HG02571 (cell line): Measurements from ENCODE around the gene MCU.
"Not testable (repeated sequence)": the region's sequence is repeated elsewhere in the genome, so short reads cannot be mapped to it uniquely, and the experiment has no call there.

Source experiments
- ATAC-seq: cut with Tn5 transposase; IDR thresholded peaks from one replicate; pipeline ENCODE4 v1.9.1; 2021; ENCODE audit warnings: mild to moderate bottlenecking, moderate library complexity; ENCODE audit not compliant: unreplicated experiment

Gene MCU

DNA sequence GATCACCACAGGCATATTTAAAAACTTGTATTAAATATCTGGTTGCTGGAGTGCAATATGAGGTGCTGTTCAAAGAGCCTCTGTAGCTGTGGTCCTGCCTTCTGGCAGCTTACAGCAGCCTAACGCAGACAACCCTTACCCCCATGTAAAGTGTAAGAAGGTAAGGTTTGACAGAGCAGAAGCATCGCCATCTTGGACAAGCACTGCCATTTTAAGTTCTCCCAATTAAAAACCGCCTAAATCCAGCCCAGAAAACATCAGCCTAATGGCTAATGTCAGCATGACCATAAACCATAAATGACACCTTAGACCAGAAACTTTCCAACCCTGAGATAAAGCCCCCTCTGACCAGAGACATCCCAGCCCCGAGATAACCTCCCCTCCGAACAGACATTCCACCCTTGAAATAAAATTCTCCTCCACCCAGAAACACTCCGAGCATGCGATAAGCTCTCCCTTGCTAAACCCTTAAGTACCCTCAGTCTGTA, 196.3 kb downstream of the MCU start:
- no peak for ATAC-seq

DNA sequence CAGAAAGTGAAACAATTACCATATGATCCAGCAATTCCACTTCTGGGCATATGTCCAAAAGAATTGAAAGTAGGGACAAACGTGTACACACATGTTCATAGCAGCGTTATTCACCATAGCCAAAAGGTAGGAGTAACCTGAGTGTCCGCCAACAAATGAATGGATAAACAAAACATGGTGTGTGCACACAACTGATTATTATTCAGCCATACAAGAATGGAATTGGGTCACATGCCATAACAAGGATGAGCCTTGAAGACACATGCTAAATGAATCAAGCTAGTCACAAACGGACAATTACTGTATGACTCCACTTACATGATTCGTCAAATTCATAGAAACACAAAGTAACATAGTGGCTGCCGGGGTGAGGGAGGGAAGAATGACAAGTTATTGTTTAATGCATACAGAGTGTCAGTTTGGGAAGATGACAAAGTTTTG, 197.5 kb downstream of the MCU start:
- no peak for ATAC-seq

DNA sequence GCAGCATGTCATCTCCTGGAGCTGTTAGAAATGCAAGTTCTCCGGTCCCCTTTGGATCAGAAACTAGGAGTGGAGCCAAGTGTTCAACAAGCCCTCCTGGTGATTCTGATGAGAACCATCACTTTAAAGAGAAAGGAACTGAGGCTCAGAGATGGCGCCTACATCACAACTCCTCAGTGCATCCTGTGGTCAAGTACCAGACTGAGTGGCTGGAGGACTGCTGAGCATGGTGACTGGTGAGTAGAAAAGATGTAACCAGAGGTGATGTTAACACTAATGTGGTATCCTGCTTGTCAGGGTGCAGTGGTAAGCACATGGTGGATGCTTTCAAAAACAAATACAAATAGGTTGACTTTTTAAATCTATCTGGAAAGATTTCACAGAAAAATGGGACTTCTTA, 198.1 kb downstream of the MCU start:
- no peak for ATAC-seq

DNA sequence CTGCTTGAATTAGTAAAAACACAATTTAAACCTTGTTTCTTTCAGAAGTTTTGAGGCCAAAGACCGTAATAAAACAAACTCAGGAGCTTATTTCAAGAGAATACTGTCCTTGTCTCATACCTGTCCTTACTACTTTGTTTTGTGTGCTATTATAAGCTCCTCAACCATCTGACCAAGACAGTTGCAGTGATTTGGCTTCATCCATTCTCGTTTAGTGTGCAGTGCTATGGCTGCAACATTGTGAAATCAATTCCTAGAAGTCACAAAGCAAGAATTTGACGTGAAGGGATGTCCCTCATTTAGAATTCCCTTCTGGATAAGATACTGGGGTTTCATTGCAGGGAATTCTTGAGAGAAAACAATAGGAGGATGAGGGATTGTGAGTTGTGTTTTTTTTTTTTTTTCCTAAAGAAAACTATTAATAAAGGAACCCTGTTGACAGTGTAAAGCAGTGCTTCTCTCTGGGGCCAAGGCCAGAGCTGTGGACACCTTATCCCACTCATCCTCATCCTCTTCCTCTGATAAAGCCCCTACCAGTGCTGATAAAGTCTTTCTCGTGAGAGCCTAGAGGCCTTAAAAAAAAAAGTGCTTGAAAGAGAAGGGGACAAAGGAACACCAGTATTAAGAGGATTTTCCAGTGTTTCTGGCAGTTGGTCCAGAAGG, 201.3 kb downstream of the MCU start, which contains the start of gene OIT3:
TSS of gene OIT3 (plus strand) at position 604 of the 663 bp plus-strand sequence. CDS start 60 bp downstream, outside the sequence.
- ATAC-seq, result no peak

DNA sequence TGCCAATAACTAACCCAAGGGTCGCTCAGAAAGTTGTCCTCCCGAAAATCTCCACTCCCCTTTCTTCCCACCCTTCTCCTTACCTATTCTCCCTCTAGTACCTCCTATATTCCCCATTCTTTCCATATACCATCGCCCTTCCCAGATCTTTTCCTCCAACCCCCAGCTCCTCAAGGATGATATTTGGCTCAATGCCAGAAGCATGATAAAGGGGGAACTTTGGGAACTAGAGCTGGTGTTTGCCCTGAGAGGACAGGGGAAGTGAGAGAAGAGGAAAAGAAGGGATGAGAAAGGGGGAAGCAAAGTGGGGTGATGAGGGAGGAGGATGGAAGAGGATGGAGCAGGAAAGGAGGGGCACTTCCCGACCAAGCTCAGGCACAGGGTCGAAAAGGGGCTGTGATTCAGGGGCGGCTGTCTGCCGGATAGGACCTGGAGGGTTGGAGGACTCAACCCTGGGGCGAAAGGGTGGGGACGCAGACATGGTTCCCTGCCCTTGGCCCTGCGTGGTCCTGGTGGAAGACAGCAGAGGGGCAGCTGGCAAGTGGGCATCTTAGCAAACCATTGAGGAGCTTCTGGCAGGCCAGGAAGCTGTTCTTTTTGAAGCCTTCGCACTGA, 203.4 kb downstream of the MCU start:
- ATAC-seq, result no peak

DNA sequence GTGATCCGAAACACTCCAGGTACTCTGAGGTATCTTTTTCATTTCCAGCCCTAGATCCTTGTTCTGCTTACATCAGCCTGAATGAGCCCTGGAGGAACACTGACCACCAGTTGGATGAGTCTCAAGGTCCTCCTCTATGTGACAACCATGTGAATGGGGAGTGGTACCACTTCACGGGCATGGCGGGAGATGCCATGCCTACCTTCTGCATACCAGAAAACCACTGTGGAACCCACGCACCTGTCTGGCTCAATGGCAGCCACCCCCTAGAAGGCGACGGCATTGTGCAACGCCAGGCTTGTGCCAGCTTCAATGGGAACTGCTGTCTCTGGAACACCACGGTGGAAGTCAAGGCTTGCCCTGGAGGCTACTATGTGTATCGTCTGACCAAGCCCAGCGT, 206.7 kb downstream of the MCU start:
- no peak for ATAC-seq

DNA sequence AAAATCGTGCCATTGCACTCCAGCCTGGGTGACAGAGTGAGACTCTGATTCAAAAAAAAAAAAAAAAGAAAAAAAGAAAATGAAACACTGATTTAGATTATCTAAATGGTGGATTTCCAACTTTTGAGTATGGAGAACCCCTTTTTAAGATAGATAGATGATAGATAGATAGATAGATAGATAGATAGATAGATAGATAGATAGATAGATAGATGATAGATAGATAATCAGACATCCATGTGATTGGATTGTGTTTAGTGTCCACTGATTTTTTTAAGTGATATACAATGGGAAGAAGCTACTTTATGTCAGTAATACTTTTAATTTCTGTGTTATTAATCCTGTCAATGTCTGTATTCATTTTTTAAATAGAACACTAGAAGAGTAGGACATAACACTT, 207.6 kb downstream of the MCU start:
- ATAC-seq, result no peak

DNA sequence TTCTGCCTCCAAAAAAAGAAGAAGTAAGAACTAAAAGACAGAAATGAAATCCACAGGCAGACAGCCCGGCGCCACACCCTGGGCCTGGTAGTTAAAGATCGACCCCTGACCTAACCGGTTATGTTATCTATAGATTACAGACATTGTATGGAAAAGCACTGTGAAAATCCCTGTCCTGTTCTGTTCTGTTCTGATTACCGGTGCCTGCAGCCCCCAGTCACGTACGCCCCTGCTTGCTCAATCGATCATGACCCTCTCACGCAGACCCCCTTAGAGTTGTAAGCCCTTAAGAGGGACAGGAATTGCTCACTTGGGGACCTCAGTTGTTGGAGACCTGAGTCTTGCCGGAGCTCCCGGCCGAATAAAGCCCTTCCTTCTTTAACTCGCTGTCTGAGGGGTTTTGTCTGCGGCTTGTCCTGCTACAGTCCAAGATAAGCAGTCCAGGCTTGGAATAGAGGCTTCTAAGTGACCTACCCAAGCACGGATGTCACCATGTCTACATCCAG, 212.1 kb downstream of the MCU start:
- ATAC-seq, result not testable (repeated sequence)

DNA sequence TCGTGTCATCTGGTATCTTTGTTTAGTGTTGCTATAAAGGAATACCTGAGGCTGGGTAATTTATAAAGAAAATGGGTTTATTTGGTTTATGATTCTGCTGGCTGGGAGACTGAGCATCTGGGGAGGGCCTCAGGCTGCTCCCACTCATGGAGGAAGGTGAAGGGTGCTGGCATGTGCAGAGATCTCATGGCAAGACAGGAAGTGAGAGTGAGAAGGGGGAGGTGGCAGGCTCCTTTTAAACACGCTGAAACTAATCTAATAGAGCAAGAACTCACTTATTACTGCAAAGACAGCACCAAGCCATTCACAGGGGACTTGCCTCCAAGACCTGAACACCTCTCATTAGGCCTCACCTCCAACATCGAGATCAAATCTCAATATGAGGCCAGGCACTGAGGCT, 212.9 kb downstream of the MCU start:
- ATAC-seq, result no peak

DNA sequence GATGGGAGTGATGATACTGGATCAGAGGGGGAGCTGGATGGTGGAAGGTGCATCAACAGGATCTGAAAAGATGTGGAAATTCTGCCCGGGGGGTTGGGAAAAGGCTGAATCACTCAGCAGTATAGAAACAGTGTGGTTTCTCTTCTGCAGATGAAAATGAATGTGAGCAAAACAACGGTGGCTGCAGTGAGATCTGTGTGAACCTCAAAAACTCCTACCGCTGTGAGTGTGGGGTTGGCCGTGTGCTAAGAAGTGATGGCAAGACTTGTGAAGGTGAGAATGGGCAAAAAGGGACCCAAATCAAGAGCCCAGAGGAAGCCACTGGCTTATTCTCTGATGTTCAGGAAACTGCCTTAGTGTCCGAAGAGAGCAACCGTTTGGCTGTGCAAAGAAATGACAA, 214.5 kb downstream of the MCU start:
- no peak for ATAC-seq

DNA sequence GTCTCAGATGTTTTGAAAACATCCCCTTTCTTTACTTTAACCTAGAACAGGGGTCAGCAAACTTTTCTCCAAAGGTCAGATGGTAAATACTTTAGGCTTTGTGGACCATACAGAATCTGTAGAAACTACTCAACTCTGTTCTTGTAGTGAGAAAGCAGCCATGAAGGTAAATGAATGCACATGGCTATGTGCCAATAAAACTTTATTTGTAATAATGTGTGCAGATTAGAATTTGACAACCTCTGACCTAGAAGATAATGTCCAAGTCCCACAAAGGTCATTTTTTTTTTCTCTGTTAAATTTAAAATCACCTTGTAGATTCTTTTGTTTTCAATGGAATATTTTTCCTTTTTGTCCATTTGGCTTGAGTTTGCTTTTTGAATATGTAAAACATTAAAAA, 218.8 kb downstream of the MCU start:
- ATAC-seq, result no peak

DNA sequence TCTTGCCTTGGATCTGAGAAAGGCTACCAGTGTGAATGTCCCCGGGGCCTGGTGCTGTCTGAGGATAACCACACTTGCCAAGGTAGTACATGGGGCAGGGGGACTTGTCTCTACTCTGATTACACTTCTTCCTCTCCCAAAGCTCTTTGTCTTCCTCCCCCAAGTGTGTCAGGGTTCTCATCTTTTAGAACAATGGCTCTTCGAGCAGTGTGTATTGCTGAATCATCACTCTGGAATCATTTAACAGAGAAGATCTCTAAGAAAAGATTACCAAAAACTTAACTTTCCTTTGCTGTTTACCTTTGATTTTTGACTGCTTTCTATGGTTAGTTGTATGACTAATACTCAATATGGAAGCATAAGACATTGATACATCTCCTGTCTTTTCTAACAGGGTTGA, 219.8 kb downstream of the MCU start:
- ATAC-seq, result no peak

DNA sequence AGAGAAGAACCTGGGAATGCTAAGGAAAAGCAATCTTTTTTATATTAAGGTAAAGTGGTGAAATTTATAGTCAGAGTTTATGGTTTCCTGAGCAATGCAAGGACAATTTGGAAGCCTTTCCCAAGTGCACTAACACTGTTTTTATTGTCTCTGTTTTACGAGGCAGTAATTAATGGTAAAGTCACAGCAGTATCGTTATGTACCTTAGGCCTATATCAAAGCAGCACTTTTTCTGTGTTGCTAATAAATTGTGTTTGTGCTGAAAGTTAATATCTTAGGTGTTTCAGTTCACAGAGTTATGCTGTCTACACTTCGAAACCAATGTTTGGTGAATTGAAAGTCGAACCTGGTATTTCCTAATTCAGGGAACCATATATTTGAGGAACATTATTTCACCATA, 220.8 kb downstream of the MCU start:
- no peak for ATAC-seq

DNA sequence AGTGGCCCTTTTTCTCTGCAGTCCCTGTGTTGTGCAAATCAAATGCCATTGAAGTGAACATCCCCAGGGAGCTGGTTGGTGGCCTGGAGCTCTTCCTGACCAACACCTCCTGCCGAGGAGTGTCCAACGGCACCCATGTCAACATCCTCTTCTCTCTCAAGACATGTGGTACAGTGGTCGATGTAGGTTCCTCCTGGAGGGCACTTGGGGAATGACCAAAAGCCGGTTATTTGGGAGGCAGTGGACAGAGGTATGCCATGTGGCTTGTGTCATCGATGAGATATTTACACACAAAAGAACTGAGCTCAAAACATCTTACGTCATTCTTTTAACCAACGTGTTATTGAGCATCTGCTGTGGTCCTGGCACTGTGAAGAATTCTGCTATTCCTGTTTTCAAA, 221.3 kb downstream of the MCU start:
- no peak for ATAC-seq

DNA sequence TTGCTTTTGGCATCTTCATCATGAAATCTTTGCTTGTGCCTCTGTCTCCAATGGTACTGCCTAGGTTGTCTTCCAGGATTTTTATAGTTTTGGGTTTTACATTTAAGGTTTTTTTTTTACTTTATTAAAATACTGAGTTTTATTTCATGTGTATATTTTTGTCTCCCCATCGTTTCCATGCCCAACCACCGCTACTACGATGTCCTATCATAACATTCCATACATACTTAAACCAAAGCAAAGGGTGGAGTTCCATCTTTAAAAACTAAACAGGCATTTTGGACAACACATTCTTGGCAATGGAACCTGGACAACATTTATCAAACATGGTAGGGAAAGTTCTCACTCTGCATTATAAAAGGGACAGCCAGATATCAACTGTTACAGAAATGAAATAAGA, 225.3 kb downstream of the MCU start:
- ATAC-seq, result not testable (repeated sequence)

DNA sequence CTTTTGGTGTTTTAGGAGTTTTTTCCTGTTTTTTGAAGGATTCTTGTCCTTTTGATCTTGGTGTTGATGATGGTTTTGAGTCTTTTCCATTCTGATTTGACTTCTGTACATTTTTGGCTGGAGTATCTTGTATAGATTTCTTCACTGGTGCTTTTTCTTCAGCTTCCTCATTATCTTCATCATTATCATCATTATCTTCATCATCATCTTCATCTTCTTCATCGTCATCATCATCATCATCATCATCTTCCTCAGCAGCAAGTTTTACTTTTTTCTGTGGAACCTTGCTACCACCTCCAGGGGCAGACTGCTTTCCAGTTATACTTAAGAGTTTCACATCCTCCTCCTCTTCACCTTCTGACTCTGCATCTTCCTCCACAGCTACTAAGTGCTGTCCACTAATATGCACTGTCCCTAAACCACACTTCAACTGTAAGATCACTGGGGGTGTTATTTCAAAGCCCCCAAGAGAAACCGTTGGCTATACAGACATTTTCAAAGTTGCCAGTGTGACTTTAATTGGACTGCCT, 225.9 kb downstream of the MCU start:
- ATAC-seq, result not testable (repeated sequence)

DNA sequence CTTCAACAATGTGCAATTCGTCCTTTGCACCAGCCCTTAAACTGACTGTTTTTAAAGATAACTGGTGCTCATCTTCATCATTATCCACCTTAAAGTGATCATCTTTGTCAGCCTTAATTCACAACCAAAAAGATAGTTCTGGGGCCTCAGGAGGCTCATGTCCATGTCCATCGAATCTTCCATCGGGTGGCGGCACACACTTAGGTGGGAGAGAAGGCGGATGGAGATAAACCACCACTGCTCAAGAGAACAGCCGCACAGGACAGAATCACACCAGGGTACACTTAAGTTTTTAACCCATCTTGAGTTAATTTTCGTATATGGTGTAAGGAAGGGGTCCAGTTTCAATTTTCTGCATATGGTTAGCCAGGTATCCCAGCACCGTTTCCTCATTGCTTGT, 226.4 kb downstream of the MCU start:
- no peak for ATAC-seq

DNA sequence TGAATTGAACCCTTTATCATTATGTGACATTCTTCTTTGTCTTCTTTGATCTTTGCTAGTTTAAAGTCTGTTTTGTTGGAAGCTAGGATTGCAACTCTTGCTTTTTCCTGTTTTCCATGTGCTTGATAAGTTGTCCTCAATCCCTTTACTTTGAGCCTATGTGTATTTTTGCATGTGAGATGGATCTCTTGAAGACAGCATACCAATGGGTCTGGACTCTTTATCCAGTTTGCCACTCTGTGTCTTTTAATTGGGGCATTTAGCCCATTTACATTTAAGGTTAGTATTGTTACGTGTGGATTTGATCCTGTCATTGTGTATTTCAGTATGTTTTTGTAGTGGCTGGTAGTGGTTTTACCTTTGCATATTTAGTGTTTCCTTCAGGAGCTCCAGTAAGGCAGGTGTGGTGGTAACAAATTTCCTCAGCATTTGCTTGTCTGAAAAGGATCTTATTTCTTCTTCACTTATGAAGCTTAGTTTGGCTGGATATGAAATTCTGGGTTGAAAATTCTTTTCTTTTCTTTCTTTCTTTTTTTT, 229.3 kb downstream of the MCU start:
- ATAC-seq, result not testable (repeated sequence)

DNA sequence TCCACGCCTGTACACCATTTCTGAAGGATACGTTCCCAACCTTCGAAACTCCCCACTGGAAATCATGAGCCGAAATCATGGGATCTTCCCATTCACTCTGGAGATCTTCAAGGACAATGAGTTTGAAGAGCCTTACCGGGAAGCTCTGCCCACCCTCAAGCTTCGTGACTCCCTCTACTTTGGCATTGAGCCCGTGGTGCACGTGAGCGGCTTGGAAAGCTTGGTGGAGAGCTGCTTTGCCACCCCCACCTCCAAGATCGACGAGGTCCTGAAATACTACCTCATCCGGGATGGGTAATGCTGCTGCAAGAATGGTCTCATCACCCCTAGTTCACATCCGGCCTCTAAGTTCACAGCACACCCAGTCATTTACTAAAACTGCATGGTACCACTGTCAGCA, 232.4 kb downstream of the MCU start:
- ATAC-seq, result no peak

DNA sequence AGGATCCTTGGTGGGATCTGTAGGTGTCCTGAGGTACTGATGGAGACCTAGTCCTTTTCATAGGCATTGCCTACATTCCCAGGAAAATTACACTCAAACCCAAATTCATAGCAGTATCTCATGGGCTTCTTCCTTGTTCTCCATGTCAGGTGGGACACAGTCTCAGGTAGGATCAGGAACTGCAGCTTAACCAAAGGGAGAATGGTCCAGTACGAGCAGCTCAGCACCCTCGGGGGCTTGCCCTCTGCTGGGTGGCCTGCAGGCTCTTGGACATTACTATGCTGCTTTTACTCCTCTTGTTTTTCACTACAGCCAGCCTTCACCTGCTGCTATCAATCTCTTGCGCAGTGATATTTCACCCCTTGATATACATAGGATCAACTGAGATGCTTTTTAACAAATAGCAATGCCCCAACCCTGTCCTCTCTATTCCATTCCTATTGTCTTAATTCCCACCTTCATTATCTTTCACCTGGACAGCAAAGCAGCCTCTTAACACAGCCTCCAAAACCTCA, 234.1 kb downstream of the MCU start:
- ATAC-seq, result no peak

DNA sequence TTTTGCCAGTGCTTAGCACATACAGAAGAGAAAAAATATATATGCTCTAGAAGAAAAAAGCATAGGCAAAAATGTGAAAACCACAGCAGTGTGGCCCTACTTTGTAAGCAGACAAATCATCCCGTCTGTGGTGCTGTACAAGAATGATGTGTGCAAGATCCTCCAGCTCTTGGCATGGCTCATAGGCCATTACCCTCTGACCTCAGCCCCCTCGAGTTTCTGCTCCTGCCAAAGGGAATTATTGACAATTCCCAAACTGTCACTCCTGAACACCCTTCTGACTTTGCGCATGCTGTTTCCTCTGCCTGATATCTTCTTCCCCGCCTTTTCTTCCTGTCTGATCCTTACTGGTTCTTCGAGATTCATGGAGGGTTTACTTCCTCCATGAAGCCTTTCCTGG, 235.5 kb downstream of the MCU start:
- no peak for ATAC-seq

DNA sequence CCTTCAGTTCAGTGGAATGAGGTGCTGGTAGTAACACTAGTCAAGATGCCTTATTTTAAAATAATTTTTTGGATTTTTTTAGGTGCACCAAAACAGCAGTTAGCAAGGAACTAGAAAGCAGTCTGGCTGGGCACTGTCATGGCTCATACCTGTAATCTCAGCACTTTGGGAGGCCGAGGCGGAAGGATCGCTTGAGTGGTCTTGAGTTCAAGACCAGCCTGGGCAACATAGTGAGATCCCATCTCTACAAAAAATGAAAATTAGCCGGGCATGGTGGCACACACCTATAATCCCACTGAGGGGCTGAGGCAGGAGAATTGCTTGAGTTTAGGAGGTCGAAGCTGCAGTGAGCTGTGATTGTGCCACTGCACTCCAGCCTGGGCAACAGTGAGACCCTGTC, 236.9 kb downstream of the MCU start:
- ATAC-seq, result no peak
